SJSA1 (cell line): ENCODE results near the gene ENPP1. TPM values are rescaled to one million over a fixed set of nuclear protein-coding genes. Genes with fewer than 3 reads are reported as not detected.
"Not testable (repeated sequence)": the region's sequence is repeated elsewhere in the genome, so short reads cannot be mapped to it uniquely, and the experiment has no call there.

Experiments used
- DNase-seq, 2 experiments: peaks; one replicate each; pipeline ENCODE4 v3.0.0-alpha.2; 2015 to 2020; ENCODE audit warnings: low spot score in 2 of 2, low read depth in 1 of 2
- H3K27ac ChIP-seq: fragments of 250-450 bp; sonication (Bioruptor Pico); 2 replicates; pipeline ENCODE4 v1.5.1; 2020; ENCODE audit warnings: mild to moderate bottlenecking, moderate library complexity
- H3K27me3 ChIP-seq: fragments of 250-450 bp; sonication (Bioruptor Pico); replicated peaks from 2 replicates; pipeline ENCODE4 v1.5.1; 2020; ENCODE audit warnings: mild to moderate bottlenecking, moderate library complexity
- H3K36me3 ChIP-seq: fragments of 250-450 bp; sonication (Bioruptor Pico); 2 replicates; pipeline ENCODE4 v1.5.1; 2020; ENCODE audit warnings: mild to moderate bottlenecking
- H3K4me1 ChIP-seq: fragments of 250-450 bp; sonication (Bioruptor Pico); replicated peaks from 2 replicates; pipeline ENCODE4 v1.6.1; 2021; ENCODE audit warnings: mild to moderate bottlenecking
- H3K4me3 ChIP-seq: fragments of 250-450 bp; sonication (Bioruptor Pico); 2 replicates; pipeline ENCODE4 v1.5.1; 2020; ENCODE audit warnings: mild to moderate bottlenecking
- H3K9me3 ChIP-seq: fragments of 250-450 bp; sonication (Bioruptor Pico); replicated peaks from 2 replicates; pipeline ENCODE4 v1.5.1; 2020; ENCODE audit warnings: mild to moderate bottlenecking
- total RNA-seq: library from RNA; depleted of rRNA; stranded (reverse); fragments of >200 nt; shearing (Covaris generic); gene quantifications from 2 replicates; pipeline ENCODE4 v1.2.3, GENCODE V29; 2014

Gene ENPP1
- total RNA-seq, 1 experiment from 2014 or later = 24.5 TPM

DNA sequence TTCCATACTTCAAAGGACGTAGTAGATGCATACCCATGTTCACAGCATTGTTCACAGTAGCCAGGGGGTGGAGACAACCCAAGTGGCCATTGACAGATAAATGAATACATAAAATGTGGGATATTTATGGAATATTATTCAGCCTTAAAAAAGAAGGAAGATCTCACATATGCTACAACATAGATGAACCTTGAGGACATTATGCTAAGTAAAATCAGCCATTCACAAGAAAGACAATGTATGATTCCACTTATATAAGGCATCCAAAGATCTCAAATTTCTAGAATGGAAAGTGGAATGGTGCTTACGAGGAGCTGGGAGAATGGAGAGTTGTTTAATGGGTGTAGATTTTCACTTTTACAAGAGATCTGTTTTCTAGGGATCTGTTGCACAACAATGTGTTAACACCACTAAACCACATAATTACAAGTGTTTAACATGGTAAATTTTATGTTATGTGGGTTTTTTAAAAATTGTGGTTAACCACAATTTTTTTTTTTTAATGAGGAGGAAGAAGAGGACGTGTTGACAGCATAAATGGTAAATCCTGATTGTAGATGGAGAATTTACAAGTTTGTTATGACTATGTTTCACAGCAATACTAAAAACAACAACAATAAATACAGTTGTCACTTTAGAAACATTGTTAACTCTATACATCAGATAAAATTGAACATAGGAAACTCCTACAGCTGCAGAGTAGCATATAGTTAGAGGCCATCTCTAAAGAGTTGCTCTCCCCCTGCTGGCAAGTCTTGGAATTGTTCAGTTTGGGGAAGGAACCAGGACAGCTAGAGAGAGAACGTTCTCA, 101.8 kb downstream of the ENPP1 start:
- DNase-seq = peak; percentile 65 to 77

DNA sequence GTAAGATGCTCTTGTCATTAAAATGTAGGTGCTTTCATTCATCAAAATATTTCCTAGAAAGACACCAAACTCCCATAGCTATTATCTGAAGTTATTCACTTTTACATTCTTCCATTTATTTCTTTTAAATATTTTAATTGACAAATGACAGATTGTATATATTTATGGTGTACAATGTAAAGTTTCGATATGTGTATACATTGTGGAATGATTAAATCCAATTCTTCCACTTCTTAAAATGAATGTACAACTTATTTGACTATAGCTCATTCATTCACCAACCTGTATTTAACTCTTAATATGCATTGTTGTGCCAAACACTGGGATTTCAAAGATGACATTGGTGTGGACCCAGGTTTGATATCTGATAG, 102.4 kb downstream of the ENPP1 start:
- Histone ChIP-seq H3K4me1 (peaks cover 20% of the 10 kb centered on the region), H3K27me3 (no peaks in the 10 kb centered on the region), H3K36me3 (no peaks in the 10 kb centered on the region), H3K27ac (no peak overlapping the region), H3K4me3 (no peak overlapping the region), H3K9me3 (no peaks in the 10 kb centered on the region)
- DNase-seq = no peak

More for the DNA sequence above, 101.8 kb downstream of the ENPP1 start:
- Histone ChIP-seq H3K27me3 (no peaks in the 10 kb centered on the region), H3K4me1 (peaks cover 15% of the 10 kb centered on the region), H3K9me3 (no peaks in the 10 kb centered on the region), H3K4me3 (no peak overlapping the region), H3K27ac (no peak overlapping the region), H3K36me3 (no peaks in the 10 kb centered on the region)

DNA sequence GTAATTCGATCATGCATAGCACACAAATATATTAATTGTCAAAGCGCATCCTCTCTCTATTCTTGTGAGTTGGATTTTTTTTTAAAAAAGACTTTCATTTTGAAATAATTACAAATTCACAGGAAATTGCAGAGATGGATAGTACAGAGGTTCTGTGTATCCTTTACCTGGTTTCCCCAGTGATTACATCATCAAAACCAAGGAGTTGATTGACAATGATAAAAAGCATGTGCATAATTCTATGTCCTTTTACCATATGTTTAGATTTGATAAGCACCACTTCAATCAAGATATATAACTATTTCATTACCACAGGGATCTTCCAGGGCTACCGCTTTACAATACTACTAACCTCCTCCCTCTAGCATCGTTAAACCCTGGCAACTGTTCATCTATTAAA, 103.1 kb downstream of the ENPP1 start:
- H3K36me3 ChIP-seq = no peaks in the 10 kb centered on the region
- H3K27ac ChIP-seq = no peak overlapping the region
- DNase-seq = no peak

DNA sequence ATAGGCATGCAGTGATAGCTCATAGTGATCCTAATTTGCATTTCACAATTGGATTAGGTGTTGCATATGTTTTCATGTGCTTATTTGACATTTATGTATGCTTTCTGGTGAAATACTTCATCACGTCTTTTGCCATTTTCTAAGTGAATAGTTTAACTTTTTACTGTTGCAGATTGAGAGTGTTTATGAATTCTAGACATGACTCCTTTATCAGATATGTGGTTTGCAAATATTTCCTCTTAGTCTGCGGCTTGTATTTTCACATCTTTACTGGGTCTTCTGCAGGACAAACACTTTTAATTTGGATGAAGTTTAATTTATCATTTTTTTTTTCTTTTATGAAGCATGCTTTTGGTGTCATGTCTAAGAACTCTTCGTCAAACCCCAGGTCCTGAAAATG, 104.1 kb downstream of the ENPP1 start:
- Histone ChIP-seq H3K4me3 (no peak overlapping the region), H3K27me3 (no peaks in the 10 kb centered on the region), H3K9me3 (no peaks in the 10 kb centered on the region), H3K27ac (no peak overlapping the region), H3K4me1 (peaks cover 24% of the 10 kb centered on the region), H3K36me3 (no peaks in the 10 kb centered on the region)
- DNase-seq = peak in 1 of 2 experiments; percentile 35

More for the DNA sequence above, 103.1 kb downstream of the ENPP1 start:
- H3K4me3 ChIP-seq = no peak overlapping the region
- H3K9me3 ChIP-seq = no peaks in the 10 kb centered on the region
- no peaks in the 10 kb centered on the region for H3K27me3 ChIP-seq
- peaks cover 24% of the 10 kb centered on the region for H3K4me1 ChIP-seq

DNA sequence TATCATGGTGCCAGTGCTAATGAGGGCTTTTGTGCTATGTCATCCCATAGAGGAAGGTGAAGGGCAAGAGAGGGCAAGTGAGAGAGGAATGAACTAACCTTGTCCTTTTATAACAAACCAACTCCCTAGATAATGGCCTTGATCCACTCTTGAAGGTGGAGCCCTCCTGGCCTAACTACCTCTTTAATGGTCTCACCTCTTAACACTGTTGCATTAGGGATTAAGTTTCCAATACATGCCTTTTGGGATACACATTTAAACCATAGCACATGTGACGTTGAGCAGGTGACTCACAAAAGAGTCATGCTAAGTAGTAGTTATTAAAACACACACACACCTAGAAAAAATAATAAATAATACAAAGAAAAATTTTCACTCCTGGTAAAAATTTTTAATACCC, 106.4 kb downstream of the ENPP1 start:
- no peak overlapping the region for H3K27ac ChIP-seq

DNA sequence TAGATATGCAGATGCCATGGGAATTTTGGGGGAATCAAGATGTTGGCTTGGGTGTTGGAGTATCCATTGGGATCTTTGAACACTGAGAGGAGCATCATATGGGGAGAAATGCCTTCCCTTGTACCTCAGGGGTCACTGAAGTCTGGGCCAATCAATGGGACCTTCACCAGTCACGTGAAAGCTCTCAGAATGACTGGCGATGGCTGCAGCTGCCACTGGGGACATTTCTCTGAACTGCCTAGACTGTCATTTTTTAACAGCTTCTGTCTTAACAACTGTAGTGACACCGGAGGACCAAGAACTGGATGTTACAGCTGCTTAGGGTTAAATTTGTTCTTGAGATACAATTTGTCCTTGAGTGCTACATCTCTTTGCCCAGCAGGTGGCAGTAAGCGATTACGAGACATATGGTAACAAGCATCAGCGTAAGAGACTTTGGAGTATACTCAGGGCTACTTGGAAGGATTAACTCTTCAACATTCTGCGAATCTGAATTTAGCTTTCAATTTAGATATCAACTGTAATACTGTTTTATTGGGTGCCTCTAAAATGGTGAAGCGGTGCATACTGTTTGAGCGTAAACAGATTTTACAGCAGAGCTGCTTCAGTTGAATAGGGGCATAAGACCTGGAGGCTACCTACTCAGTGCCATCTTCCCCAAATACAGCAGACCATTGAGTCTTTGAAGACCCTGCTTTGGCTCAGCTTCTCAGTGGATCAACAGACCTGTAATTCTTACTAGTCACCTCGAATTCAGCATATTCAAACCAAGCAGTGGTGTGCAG, 107.3 kb downstream of the ENPP1 start:
- peak; percentile 53 to 66 for DNase-seq
- Histone ChIP-seq H3K36me3 (no peaks in the 10 kb centered on the region), H3K9me3 (no peaks in the 10 kb centered on the region), H3K4me3 (no peak overlapping the region), H3K4me1 (peaks cover 24% of the 10 kb centered on the region), H3K27ac (no peak overlapping the region), H3K27me3 (no peaks in the 10 kb centered on the region)

More for the DNA sequence above, 106.4 kb downstream of the ENPP1 start:
- no peaks in the 10 kb centered on the region for H3K9me3 ChIP-seq
- H3K4me3 ChIP-seq = no peak overlapping the region
- DNase-seq = no peak
- peaks cover 24% of the 10 kb centered on the region for H3K4me1 ChIP-seq
- no peaks in the 10 kb centered on the region for H3K36me3 ChIP-seq
- no peaks in the 10 kb centered on the region for H3K27me3 ChIP-seq

DNA sequence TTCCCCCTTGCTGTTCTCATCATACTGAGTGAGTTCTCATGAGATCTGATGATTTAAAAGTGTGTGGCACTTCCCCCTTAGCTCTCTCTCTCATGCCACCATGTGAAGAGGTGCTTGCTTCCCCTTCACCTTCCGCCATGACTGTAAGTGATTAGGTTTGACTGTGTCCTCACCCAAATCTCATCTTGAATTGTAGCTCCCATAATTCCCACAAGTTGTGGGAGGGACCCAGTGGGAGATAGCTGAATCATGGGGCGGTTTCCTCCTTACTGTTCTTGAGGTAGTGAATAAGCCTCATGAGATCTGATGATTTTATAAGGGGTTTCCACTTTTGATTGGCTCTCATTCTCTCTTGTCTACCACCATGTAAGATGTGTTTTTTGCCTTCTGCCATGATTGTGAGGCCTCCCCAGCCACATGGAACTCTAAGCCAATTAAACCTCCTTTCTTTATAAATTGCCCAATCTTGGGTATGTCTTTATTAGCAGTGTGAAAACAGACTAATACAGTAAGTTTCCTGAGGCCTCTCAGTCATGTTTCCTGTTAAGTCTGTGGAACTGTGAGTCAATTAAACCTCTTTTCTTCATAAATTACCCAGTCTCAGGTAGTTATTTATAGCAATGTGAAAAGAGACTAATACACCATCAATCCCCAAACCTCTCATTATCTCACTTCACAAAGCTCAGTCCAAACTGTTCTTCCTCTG, 108.4 kb downstream of the ENPP1 start:
- H3K27ac ChIP-seq, DNase-seq, H3K4me3 ChIP-seq, H3K9me3 ChIP-seq, H3K36me3 ChIP-seq, H3K27me3 ChIP-seq: not testable (repeated sequence)
- peaks cover 21% of the 10 kb centered on the region for H3K4me1 ChIP-seq

DNA sequence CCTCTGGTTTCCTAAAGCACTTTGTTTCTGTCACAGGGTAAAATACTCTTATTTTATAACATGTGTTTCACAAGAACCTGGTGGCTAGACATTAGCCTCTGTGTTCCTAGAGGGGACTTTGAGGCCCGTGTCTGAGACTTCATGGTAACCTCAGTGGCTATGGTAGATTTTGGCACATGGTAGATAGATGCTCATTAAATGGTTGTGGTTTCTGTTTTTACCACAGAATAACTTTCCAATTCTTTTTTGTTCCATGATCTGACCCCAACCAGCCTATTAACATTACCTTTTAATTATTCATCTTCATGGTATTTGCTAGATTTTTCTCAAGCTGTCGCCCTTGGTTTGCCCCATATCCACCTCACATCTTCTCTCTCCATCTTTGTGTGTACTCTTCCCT, 109.0 kb downstream of the ENPP1 start:
- Histone ChIP-seq H3K27me3 (no peaks in the 10 kb centered on the region), H3K9me3 (no peaks in the 10 kb centered on the region), H3K36me3 (no peaks in the 10 kb centered on the region), H3K4me1 (peaks cover 15% of the 10 kb centered on the region), H3K4me3 (no peak overlapping the region), H3K27ac (no peak overlapping the region)
- DNase-seq = no peak

DNA sequence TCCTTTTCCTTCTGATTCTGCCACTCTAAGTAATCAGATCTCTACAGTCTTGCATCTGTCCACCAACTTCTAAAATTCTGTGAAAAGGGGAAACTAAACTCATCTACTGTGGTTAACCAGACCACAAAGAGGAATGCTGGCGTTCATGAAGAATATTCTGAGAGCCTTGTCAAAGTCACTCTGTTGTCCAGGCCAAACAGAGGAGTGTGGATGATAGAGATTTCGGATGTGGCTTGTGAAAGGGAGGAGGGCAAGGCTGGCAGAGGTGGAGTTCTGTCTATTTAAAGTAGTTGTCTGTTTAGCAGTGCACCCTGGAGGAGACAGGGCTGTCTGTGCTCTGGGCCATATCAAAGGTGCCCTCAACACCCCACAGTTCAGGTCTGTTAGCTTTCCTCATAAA, 109.5 kb downstream of the ENPP1 start:
- DNase-seq = no peak
- Histone ChIP-seq H3K4me1 (peaks cover 11% of the 10 kb centered on the region), H3K4me3 (no peak overlapping the region), H3K36me3 (no peaks in the 10 kb centered on the region), H3K27ac (no peak overlapping the region), H3K9me3 (no peaks in the 10 kb centered on the region), H3K27me3 (no peaks in the 10 kb centered on the region)

DNA sequence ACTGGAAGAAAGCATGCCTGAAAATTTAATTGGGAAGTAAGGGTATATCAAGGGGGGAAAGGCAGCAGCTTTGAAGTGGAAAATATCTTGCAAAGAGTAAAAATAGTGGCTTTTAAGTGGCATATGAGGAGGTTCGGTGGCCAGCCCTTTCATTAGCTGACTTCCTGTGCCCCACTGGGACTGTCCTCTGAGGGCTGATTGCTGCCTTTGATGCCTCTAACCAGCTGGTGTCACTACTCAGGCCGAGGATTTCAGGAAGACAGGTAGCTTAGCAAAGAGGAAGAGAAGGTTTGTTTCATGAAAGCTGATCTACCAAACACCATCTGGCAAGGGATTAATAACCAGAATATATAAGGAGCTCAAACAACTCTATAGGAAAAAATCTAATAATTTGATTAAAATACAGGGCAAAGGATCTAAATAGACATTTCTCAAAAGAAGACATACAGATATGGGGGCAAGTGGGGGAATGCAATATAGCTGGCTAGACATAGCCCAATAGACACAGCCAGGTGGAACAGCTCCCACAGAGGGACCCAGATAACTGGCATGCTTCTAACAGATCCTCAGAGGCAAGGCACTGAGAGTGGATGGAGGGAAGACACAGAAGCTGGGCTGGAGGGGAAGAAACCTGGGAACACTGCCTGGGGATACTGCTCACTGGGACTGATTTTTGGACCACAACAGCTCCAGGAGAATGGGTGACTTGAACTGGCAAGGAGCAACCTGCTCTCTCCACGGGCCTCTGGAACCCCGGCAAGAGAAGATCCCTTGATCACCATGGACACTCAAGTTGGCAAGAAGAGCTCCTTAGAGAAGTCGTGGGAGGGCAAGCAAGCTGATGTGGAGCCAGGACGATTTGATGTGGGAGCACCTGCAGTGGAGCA, 110.2 kb downstream of the ENPP1 start:
- DNase-seq = no peak
- Histone ChIP-seq H3K36me3 (no peaks in the 10 kb centered on the region), H3K27me3 (no peaks in the 10 kb centered on the region), H3K4me1 (peaks cover 9% of the 10 kb centered on the region; the same call in 1 of the 2 replicates), H3K4me3 (no peak overlapping the region), H3K27ac (no peak overlapping the region), H3K9me3 (no peaks in the 10 kb centered on the region)

DNA sequence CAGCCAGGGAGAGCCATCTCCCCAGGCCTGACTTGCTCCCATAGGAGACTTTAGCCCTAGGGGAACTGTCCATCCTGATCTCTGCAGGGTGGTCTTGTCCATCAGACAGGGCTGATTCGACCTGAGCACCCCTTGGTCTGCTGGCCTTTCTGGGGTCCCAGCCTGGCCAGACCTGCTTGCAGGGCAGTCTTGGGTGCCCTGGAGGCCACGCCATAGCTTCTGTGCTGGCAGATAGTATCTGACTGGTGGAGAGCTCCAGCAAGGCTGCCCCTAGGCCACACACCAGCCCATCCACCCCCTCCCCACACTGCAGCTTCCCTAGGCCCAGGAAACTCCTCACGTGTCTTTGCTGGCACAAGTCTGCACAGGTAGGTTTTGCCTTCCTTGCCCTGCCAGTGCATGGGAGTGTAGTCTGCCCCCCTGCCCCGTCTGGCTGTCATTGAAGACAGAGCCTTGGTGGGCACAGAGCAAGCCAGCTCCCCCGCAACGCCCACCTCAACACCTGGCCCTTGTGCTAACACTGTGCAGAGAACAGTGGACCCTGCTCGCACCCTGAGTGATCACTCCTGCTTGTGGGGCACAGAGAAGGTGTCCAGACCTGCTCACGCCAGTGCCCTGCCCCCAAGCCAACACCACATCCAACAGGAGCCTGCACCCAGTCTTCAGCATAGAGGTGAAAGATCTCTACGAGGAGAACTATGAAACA, 111.0 kb downstream of the ENPP1 start:
- H3K27ac ChIP-seq = no peak overlapping the region
- no peaks in the 10 kb centered on the region for H3K27me3 ChIP-seq
- peaks cover 9% of the 10 kb centered on the region; the same call in 1 of the 2 replicates for H3K4me1 ChIP-seq
- peaks cover 4% of the 10 kb centered on the region; the same call in 1 of the 2 replicates for H3K9me3 ChIP-seq
- no peaks in the 10 kb centered on the region for H3K36me3 ChIP-seq
- H3K4me3 ChIP-seq = no peak overlapping the region
- no peak for DNase-seq

DNA sequence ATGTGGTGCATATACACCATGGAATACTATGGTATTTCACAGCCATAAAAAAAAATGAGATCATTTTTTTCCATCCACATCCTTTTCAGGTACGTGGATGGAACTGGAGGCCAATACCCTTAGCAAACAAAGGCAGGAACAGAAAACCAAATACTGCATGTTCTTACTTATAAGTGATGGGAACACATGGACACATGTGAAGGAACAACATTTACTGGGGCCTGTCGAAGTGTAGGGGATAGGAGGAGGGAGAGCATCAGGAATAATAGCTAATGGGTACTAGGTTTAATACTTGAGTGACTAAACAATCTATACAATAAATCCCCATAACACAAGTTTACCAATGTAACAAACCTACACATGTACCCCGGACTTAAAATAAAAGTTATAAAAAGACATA, 112.8 kb downstream of the ENPP1 start:
- Histone ChIP-seq H3K4me1 (0 out of 2 replicates have a peak, but pooled peaks cover 3% of the 10 kb centered on the region), H3K27ac (no peak overlapping the region), H3K9me3 (peaks cover 4% of the 10 kb centered on the region; the same call in 1 of the 2 replicates), H3K36me3 (no peaks in the 10 kb centered on the region), H3K4me3 (no peak overlapping the region), H3K27me3 (no peaks in the 10 kb centered on the region)
- DNase-seq = no peak
